G401.6 (cell line): Measurements from ENCODE around the gene SNX20.

Experiments
- FAIRE-seq: peaks from 2 replicates; lab custom pipeline; 2012; peaks lifted over from hg19 to GRCh38; lab: Jason Lieb, UNC

The SNX20 gene, protein sequence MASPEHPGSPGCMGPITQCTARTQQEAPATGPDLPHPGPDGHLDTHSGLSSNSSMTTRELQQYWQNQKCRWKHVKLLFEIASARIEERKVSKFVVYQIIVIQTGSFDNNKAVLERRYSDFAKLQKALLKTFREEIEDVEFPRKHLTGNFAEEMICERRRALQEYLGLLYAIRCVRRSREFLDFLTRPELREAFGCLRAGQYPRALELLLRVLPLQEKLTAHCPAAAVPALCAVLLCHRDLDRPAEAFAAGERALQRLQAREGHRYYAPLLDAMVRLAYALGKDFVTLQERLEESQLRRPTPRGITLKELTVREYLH

DNA sequence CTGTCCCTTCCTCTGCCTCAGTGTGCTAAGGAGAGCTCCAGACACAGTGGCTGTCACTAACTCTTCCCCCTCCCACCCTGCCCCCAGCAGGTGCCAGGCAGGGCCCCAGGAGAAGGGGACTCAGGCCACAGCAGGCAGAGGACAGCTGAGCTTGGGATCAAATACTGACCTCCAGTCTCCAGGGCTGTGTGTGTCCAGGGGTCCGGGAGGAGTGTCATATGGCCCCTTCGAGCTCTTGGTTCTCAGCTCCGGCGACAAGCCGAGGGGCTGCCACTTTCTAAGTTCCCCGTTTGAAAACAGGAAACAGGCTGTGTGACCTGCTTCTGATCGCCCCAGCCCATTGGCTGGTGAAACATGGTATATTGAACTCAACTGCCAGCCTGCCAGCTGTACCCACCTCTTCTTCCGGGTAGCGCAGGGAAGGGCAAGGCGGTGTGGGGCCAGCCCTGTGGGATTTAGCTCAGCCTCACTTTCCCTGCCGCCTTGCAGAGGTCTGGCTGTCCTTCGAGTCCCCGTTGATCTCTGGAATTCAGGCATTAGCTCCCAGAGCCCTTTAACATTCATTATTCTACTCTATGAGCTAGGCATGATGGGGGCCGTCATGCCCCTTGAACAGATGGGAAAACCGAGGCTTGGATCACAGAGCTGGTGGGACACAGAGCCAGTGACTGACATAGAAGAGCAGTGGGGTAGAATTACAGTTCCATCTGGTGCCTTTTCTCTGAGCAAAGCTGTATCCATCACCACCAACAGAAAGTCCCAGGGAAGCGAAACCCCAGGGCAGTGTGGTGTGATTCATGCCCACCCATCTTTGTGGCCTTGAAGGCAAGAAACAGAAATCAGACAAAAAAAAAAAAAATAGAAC is at the start of gene SNX20:
SNX20 (minus strand) TSS at position 292 of the 865 bp plus-strand sequence. CDS start 3,786 bp downstream, outside the sequence.
- FAIRE-seq, result no peak

DNA sequence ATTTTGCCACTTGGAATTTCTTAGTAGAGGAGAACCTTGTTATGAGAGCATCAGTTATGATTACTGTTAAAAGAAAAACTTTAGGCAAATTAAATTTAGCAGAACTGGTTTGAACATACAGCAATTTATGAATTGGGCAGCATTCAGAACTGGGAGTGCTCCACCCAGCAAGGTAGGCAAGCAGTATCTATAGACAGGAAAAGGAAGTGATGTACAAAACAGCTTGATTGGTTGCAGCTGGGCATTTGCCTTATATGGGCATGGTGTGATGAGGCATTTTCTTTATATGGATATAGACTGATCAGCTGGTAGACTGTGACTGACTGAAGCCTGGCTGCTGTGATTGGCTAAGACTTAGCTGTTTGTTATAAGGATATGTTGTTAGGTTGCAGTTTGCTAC is 43.2 kb upstream of the SNX20 start:
- no peak for FAIRE-seq

DNA sequence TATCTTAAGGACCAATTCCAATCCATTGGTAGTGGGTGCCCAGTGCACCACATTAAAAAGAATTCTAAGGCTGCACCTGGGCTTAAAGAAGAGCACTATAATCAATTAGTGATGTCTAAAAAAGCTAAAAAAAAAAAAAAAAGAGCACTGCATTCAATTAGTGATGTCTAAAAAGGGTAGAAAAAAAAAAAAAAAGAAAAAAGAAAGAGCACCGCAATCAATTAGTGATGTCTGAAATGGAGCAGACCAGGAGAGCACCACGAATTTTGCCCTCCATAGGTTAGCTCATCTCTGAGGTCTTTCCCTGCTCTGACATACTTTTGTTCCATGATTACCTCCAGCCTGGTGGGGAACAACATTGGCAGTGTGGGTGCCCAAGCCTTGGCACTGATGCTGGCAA is 41.8 kb upstream of the SNX20 start:
- FAIRE-seq, result no peak

DNA sequence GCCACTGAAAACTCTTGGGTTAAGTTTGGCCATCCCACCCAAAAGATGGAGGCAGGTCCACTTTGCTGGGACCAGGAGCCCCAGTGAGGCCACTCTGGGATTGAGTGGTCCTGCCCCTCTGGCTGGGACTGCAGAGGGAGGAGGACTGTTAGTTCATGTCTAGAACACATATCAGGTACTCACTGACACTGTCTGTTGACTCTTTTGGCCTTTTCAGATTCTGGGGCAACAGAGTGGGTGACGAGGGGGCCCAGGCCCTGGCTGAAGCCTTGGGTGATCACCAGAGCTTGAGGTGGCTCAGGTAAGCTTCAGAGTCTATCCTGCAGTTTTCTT is 41.3 kb upstream of the SNX20 start:
- no peak for FAIRE-seq

GRCh38 chr16:50721549-50722404 is 40.7 kb upstream of the SNX20 start:
- no peak for FAIRE-seq

DNA sequence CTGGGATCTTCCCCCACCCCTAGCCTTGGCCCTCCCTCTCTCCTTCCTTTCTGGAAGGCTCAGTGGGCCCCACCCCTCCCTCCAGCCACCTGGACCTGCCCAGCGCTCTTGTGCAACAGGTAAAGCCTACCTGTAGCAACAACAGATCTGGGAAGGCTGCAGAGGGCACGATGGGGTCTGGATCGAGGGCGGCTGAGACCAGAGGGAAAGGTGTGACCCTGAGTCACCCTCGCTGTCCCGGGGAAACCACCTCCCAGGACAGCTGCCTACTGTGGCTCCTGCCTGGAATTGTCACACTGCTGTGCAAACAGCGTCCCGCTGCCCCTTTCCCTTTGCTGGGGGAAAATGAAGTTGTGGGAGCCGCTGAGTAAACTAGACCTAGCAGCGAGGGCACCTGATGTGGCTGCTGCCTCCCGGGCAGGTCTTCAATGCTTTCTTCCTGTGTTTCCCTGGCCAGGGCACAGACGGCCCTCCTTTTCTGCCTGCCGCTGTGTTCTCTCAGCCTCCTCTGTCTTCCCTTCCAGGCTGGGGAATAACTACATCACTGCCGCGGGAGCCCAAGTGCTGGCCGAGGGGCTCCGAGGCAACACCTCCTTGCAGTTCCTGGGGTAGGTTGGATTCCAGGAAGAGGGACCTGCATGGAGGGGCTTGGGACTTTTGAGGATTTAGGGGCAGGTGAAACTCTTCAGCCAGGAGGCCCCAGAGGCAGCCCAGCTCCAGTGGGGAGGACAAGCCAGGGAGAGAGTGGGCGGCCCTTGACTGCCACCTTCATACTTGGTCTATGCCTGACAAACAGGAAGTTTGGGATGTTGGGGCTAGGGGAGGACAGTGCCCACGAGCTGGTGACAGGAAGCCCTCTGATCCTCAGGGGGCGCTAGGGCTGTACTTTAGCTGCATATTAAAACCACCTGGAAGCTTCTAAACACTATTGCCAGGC is 38.6 kb upstream of the SNX20 start:
- FAIRE-seq, result no peak

DNA sequence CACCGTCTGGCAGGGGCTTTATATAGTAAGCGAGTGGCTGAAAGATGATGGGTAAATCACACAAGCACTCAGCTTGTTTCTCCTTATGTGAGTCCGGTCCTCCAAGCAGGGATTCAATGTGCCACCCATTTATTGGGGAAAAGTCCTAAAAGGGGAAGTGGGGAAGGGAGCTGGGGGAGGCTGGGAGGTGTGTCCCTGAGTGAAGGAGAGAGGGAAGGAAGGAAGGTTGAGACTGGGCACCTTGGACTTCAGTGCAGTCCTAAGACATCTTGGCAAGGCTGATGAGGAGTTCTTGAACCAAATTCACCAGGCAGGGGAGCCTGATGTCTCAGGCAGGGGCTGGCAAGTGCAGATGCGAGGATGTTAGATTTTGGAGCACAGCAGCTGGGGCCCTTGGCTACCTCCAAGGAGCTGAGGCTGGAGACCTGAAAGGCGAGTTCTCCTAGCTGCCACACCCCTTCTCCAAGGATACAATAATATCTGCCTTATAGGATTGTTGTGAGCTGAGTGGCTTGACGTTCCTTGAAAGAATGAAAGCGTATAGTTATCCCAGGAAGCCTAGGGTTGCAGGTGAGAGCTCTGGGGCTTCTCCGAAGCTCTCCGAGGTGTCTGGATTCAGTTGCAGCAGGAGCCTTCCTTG is 37.8 kb upstream of the SNX20 start:
- FAIRE-seq, result no peak

GRCh38 chr16:50718061-50718760 is 37.1 kb upstream of the SNX20 start:
- no peak for FAIRE-seq

DNA sequence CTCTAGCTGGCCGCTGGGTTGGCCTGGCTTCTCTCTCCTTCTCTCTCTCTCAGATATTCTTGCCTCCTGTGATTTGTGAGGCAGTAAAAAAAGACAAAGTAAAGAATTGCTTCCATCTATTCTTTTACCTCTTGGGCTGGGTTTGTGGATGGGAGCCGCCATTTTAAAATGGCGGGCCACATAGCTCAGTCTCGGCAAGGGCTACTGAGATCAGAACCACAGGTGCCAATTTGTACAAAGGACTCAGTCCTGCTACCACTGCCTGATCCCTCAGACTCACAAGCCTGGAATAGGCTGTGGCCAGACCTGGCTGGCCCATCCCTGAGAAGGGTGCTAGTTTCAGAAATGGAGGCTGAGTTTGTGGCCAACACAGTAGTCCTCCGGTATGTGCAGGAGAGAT is 36.4 kb upstream of the SNX20 start:
- FAIRE-seq, result no peak

DNA sequence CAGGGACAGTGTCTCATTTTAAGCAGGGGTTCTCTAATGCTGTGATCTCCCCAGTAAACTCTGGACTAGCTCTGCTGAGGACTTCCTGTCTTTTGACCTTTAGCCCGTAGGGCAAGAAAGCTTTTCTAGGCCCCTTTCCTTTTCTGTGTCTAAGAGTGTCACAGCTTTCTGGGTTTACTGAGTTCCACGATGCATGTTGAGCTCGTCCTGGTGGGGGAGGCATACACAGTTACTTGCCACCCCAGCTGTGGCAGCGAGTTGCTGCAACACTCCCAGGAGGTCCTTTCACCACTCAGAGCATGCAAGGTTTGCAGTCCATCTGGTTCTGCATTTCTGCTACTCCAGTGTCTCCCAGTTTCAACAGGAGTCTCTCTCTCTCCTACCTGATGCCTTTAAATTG is 36.0 kb upstream of the SNX20 start:
- no peak for FAIRE-seq

DNA sequence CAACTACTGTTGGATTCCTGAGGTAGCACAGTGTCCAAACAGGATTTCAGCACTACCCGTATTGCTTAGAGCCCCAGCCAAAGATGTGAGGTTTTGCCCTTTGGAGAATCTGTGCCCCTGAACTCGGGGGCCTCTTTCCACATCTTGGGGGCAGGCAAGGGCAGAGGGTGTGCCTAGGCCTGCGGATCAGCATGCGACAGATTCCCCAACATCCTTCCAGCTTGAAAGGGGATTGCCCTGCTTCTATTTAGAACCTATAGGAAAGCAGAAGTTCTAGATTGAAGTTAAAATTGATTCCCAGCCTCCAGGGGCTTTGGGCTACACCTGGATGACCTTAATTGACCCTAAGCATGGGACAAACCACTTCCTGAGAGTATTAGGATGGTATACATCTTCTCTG is 31.8 kb upstream of the SNX20 start:
- no peak for FAIRE-seq

- FAIRE-seq, result no peak
These were observed 31.4 kb upstream of the SNX20 start for GRCh38 chr16:50712560-50712898.

DNA sequence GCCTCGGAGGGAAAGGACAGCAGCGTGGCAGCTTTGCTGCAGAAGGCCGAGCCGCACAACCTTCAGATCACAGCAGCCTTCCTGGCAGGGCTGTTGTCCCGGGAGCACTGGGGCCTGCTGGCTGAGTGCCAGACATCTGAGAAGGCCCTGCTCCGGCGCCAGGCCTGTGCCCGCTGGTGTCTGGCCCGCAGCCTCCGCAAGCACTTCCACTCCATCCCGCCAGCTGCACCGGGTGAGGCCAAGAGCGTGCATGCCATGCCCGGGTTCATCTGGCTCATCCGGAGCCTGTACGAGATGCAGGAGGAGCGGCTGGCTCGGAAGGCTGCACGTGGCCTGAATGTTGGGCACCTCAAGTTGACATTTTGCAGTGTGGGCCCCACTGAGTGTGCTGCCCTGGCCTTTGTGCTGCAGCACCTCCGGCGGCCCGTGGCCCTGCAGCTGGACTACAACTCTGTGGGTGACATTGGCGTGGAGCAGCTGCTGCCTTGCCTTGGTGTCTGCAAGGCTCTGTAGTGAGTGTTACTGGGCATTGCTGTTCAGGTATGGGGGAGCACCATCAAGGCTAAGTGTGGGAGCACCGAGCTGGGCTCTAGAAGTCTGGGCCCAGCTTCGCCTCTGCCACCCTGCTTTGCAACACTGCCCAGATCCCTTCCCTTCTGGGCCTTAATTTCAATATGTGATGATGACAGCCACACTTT is 30.9 kb upstream of the SNX20 start:
- FAIRE-seq, result no peak

DNA sequence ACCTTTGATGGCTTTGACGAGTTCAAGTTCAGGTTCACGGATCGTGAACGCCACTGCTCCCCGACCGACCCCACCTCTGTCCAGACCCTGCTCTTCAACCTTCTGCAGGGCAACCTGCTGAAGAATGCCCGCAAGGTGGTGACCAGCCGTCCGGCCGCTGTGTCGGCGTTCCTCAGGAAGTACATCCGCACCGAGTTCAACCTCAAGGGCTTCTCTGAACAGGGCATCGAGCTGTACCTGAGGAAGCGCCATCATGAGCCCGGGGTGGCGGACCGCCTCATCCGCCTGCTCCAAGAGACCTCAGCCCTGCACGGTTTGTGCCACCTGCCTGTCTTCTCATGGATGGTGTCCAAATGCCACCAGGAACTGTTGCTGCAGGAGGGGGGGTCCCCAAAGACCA is 29.9 kb upstream of the SNX20 start:
- no peak for FAIRE-seq

- no peak for FAIRE-seq
These were observed 28.9 kb upstream of the SNX20 start for GRCh38 chr16:50709980-50710379.

- FAIRE-seq, result no peak
These were observed 28.1 kb upstream of the SNX20 start for GRCh38 chr16:50709061-50709684.

GRCh38 chr16:50708373-50709060 is 27.4 kb upstream of the SNX20 start:
- FAIRE-seq, result no peak

- no peak for FAIRE-seq
These were observed 25.1 kb upstream of the SNX20 start for GRCh38 chr16:50706250-50706649.
